A673 (cell line): ENCODE results near the gene UEVLD. TPM values are rescaled to one million over a fixed set of nuclear protein-coding genes. Genes with fewer than 3 reads are reported as not detected.

ENCODE experiments used
- BruUV-seq: library from RNA; stranded (reverse); fragments of 400-500 nt; replicated peaks from 2 replicates; lab custom pipeline; 2021; lab: Mats Ljungman, UMichigan
- CTCF ChIA-PET: fragments of 300-600 bp; sonication (Branson Sonifier 250); formaldehyde crosslinking; loops from one replicate; lab custom pipeline; 2022; ENCODE audit warnings: antibody characterized with exemption; lab: Charles Lee
- POLR2A ChIA-PET: fragments of 300-600 bp; sonication (Branson Sonifier 250); formaldehyde crosslinking; loops from one replicate; lab custom pipeline; 2022; ENCODE audit warnings: antibody characterized with exemption; ENCODE audit not compliant: low non-redundant PET; lab: Charles Lee
- DNase-seq: peaks from one replicate; pipeline ENCODE4 v3.0.0-alpha.2; 2015; ENCODE audit warnings: low spot score
- H3K27ac ChIP-seq: fragments of 200-600 bp; sonication (generic); 2 replicates; pipeline ENCODE4 v1.5.1; 2016; ENCODE audit warnings: mixed run types, low read depth, mild to moderate bottlenecking, mixed read lengths, antibody characterized with exemption, low read length; ENCODE audit not compliant: poor library complexity, severe bottlenecking
- H3K27me3 ChIP-seq: fragments of 200-600 bp; sonication (generic); replicated peaks from 2 replicates; pipeline ENCODE4 v1.6.1; 2017; ENCODE audit warnings: mixed run types, low read depth, mild to moderate bottlenecking, mixed read lengths, antibody characterized with exemption, low read length; ENCODE audit not compliant: insufficient read depth, poor library complexity
- H3K36me3 ChIP-seq: fragments of 200-600 bp; sonication (generic); 2 replicates; pipeline ENCODE4 v1.6.1; 2016; ENCODE audit warnings: mixed run types, mild to moderate bottlenecking, mixed read lengths, antibody characterized with exemption, low read length; ENCODE audit not compliant: insufficient read depth, poor library complexity, severe bottlenecking
- H3K4me1 ChIP-seq: fragments of 200-600 bp; sonication (generic); 2 replicates; pipeline ENCODE4 v1.6.1; 2017; ENCODE audit warnings: mixed run types, mild to moderate bottlenecking, mixed read lengths, antibody characterized with exemption, low read length; ENCODE audit not compliant: insufficient read depth, poor library complexity, severe bottlenecking
- H3K4me3 ChIP-seq: fragments of 200-600 bp; sonication (generic); 2 replicates; pipeline ENCODE4 v1.5.1; 2016; ENCODE audit warnings: low read depth, mixed run types, mild to moderate bottlenecking, mixed read lengths, low read length; ENCODE audit not compliant: poor library complexity, severe bottlenecking
- H3K9me3 ChIP-seq: fragments of 200-600 bp; sonication (generic); 2 replicates; pipeline ENCODE4 v1.6.1; 2016; ENCODE audit warnings: mixed run types, low read depth, mild to moderate bottlenecking, mixed read lengths, antibody characterized with exemption, low read length; ENCODE audit not compliant: poor library complexity, severe bottlenecking
- CTCF ChIP-seq: fragments of 300-800, 200-600 bp; sonication (generic); conservative IDR thresholded peaks from 2 replicates; pipeline ENCODE4 v1.5.1; 2017; ENCODE audit warnings: low read depth, mild to moderate bottlenecking, antibody characterized with exemption, low read length, moderate library complexity, mixed read lengths
- EZH2 ChIP-seq: fragments of 200-600 bp; sonication (generic); IDR thresholded peaks from 2 replicates; pipeline ENCODE4 v1.6.1; 2017; ENCODE audit warnings: borderline replicate concordance, low read depth, mild to moderate bottlenecking, mixed read lengths, antibody characterized with exemption, low read length; ENCODE audit not compliant: poor library complexity, severe bottlenecking
- intact Hi-C: fragments of 100-400 bp; cut with micrococcal nuclease; formaldehyde crosslinking; loops from one replicate; pipeline ENCODE4 v1.10.0; 2022; ENCODE audit not compliant: unreplicated experiment
- total RNA-seq: library from RNA; stranded (reverse); gene quantifications from 2 replicates; pipeline ENCODE4 v1.2.3, GENCODE V29; 2021

Gene UEVLD
- total RNA-seq, 1 experiment from 2014 or later: 17.5 TPM

GRCh38 chr11:18533365-18533764 lies 55.2 kb downstream of the UEVLD start:
- TF ChIP-seq CTCF: no peak
- no peak for TF ChIP-seq EZH2
- Histone ChIP-seq H3K27ac (no peak overlapping the region), H3K27me3 (no peaks in the 10 kb centered on the region), H3K9me3 (no peaks in the 10 kb centered on the region), H3K4me3 (no peak overlapping the region), H3K36me3 (peaks cover 5% of the 10 kb centered on the region), H3K4me1 (no peaks in the 10 kb centered on the region)
- ChIA-PET POLR2A (no interaction called here), CTCF (no interaction called here)
- DNase-seq: no peak
- BruUV-seq: no TSS peak
- intact Hi-C loops: no loop called here

GRCh38 chr11:18527512-18527911 lies 61.0 kb downstream of the UEVLD start:
- H3K4me3 ChIP-seq: peak overlapping the region; percentile 95
- H3K36me3 ChIP-seq: peaks cover 5% of the 10 kb centered on the region
- intact Hi-C loops: no loop called here
- ChIA-PET CTCF (interaction anchor here (1.0 kb wide), 1 partner anchor 13 kb away, joined by 3 read pairs; no protein-coding TSS in a partner anchor), POLR2A (no interaction called here)
- H3K27ac ChIP-seq: peak overlapping the region; percentile 86
- no peaks in the 10 kb centered on the region for H3K4me1 ChIP-seq
- H3K9me3 ChIP-seq: no peaks in the 10 kb centered on the region
- H3K27me3 ChIP-seq: no peaks in the 10 kb centered on the region
- TF ChIP-seq EZH2: no peak
- TF ChIP-seq CTCF: no peak
- no TSS peak for BruUV-seq
- peak; percentile 18 for DNase-seq

- Histone ChIP-seq H3K27ac (peak within 1 kb of the TSS; percentile 86), H3K36me3 (no peaks in the 10 kb centered on the region), H3K9me3 (no peaks in the 10 kb centered on the region), H3K27me3 (no peaks in the 10 kb centered on the region), H3K4me1 (no peaks in the 10 kb centered on the region), H3K4me3 (peak within 1 kb of the TSS; percentile 95)
- intact Hi-C loops: no loop called here
- DNase-seq: peak; percentile 94
- TF ChIP-seq CTCF (no peak), EZH2 (no peak)
- POLR2A ChIA-PET: interaction anchor here (0.6 kb wide), 1 partner anchor 1323 kb away, joined by 11 read pairs; no protein-coding TSS in a partner anchor
- no TSS peak for BruUV-seq
- CTCF ChIA-PET: interaction anchor here (1.0 kb wide), 2 partner anchors 14 to 195 kb away, joined by 3 to 4 read pairs; no protein-coding TSS in a partner anchor
Observed at GRCh38 chr11:18526521-18527296, 61.8 kb downstream of the UEVLD start, which contains the start of gene TSG101. TSS of gene TSG101 (minus strand) at chr11:18526942. CDS start at chr11:18526816, 126 bp downstream.
